ENCODE data around the gene RDH5. TPM values are rescaled to one million over a fixed set of nuclear protein-coding genes. Genes with fewer than 3 reads are reported as not detected.
A peak's percentile ranks its signal among the peaks of the same experiment; 100 is the strongest.

The RDH5 gene
- 6.6 TPM for total RNA-seq

GRCh38 chr12:55720071-55720564 is at the start of gene RDH5:
TSS of gene RDH5 (plus strand) at chr12:55720393. CDS start at chr12:55721185, 792 bp downstream.
- DNase-seq: no peak

GRCh38 chr12:55671746-55672145 is 48.4 kb upstream of the RDH5 start:
- DNase-seq: no peak

GRCh38 chr12:55673638-55674037 is 46.6 kb upstream of the RDH5 start:
- DNase-seq: no peak

- DNase-seq: no peak
These were observed 44.5 kb upstream of the RDH5 start for GRCh38 chr12:55675666-55676065.

- DNase-seq: no peak
These were observed 43.5 kb upstream of the RDH5 start for GRCh38 chr12:55676707-55677106.

GRCh38 chr12:55679691-55680090 is 40.5 kb upstream of the RDH5 start:
- no peak for DNase-seq

GRCh38 chr12:55681142-55682077 is 38.8 kb upstream of the RDH5 start:
- DNase-seq: peak; percentile 37

GRCh38 chr12:55682087-55682796 is 38.0 kb upstream of the RDH5 start:
- DNase-seq: no peak

GRCh38 chr12:55683676-55684075 is 36.5 kb upstream of the RDH5 start:
- no peak for DNase-seq

GRCh38 chr12:55684761-55685370 is 35.3 kb upstream of the RDH5 start:
- no peak for DNase-seq

- no peak for DNase-seq
These were observed 34.5 kb upstream of the RDH5 start for GRCh38 chr12:55685671-55686070.

GRCh38 chr12:55686366-55687010 is 33.7 kb upstream of the RDH5 start:
- no peak for DNase-seq

- DNase-seq: no peak
These were observed 32.4 kb upstream of the RDH5 start for GRCh38 chr12:55687746-55688145.

GRCh38 chr12:55688716-55689655 is 31.2 kb upstream of the RDH5 start:
- no peak for DNase-seq

- no peak for DNase-seq
These were observed 27.4 kb upstream of the RDH5 start for GRCh38 chr12:55692631-55693322.

GRCh38 chr12:55693323-55694187 is 26.6 kb upstream of the RDH5 start:
- no peak for DNase-seq

GRCh38 chr12:55694188-55694515 is 26.0 kb upstream of the RDH5 start:
- DNase-seq: no peak

GRCh38 chr12:55694651-55695050 is 25.5 kb upstream of the RDH5 start:
- no peak for DNase-seq

- no peak for DNase-seq
These were observed 24.8 kb upstream of the RDH5 start for GRCh38 chr12:55695349-55695748.

GRCh38 chr12:55696141-55696540 is 24.1 kb upstream of the RDH5 start:
- DNase-seq: no peak

All from occipital lobe (tissue), 2 donors.